Measurements from ENCODE around the gene P2RX5. TPM values are rescaled to one million over a fixed set of nuclear protein-coding genes. Genes with fewer than 3 reads are reported as not detected.

The P2RX5 gene
- total RNA-seq, 1 donor from 2014 or later, result 0.53 TPM

- FAIRE-seq (no peak), DNase-seq (ENCODE audit: low read depth) (no peak)
- TF ChIP-seq, protein P1, sequence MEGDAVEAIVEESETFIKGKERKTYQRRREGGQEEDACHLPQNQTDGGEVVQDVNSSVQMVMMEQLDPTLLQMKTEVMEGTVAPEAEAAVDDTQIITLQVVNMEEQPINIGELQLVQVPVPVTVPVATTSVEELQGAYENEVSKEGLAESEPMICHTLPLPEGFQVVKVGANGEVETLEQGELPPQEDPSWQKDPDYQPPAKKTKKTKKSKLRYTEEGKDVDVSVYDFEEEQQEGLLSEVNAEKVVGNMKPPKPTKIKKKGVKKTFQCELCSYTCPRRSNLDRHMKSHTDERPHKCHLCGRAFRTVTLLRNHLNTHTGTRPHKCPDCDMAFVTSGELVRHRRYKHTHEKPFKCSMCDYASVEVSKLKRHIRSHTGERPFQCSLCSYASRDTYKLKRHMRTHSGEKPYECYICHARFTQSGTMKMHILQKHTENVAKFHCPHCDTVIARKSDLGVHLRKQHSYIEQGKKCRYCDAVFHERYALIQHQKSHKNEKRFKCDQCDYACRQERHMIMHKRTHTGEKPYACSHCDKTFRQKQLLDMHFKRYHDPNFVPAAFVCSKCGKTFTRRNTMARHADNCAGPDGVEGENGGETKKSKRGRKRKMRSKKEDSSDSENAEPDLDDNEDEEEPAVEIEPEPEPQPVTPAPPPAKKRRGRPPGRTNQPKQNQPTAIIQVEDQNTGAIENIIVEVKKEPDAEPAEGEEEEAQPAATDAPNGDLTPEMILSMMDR (IDR thresholded peaks at IDR 0.05; ENCODE audit: insufficient read depth, low read length, severe bottlenecking), result no peak
- H3K36me3 ChIP-seq (ENCODE audit: control insufficient read depth, insufficient read depth, low read length), result peaks cover 26% of the 10 kb centered on the region
- H3K4me3 ChIP-seq (ENCODE audit: low read depth, low read length), result no peak overlapping the region
- no peaks in the 10 kb centered on the region for H3K27me3 ChIP-seq (ENCODE audit: control insufficient read depth, insufficient read depth, low read length)
Measured at GRCh38 chr17:3627769-3628167, 68.2 kb downstream of the P2RX5 start.

GRCh38 chr17:3626831-3627768 lies 68.9 kb downstream of the P2RX5 start:
- Histone ChIP-seq H3K36me3 (ENCODE audit: control insufficient read depth, insufficient read depth, low read length) (peaks cover 24% of the 10 kb centered on the region), H3K27me3 (ENCODE audit: control insufficient read depth, insufficient read depth, low read length) (no peaks in the 10 kb centered on the region), H3K4me3 (ENCODE audit: low read depth, low read length) (no peak overlapping the region)
- TF ChIP-seq, protein P1 (IDR thresholded peaks at IDR 0.05; ENCODE audit: insufficient read depth, low read length, severe bottlenecking), result no peak
- FAIRE-seq (no peak), DNase-seq (ENCODE audit: low read depth) (no peak)

Other genes with a start within 250 kb of the P2RX5 start
- gene SPATA22, start 224.3 kb downstream of the P2RX5 start, total RNA-seq, result not detected in 2 replicates
- not detected in 2 replicates for gene ASPA, start 220.2 kb downstream of the P2RX5 start, total RNA-seq
- 0.79 and 1.2 TPM in 2 replicates for gene TRPV3, start 138.3 kb downstream of the P2RX5 start, total RNA-seq
- gene TRPV1, start 86.7 kb downstream of the P2RX5 start, total RNA-seq, result 1.6 and 2.0 TPM in 2 replicates
- gene SHPK, start 59.9 kb downstream of the P2RX5 start, total RNA-seq, result 7.6 and 9.0 TPM in 2 replicates
- 15.0 and 31.3 TPM in 2 replicates for gene CTNS, start 59.4 kb downstream of the P2RX5 start, total RNA-seq
- 150 and 200 TPM in 2 replicates for gene TAX1BP3, start 27.6 kb downstream of the P2RX5 start, total RNA-seq
- gene EMC6, start 27.3 kb downstream of the P2RX5 start, total RNA-seq, result 21.3 and 26.1 TPM in 2 replicates
- gene HASPIN, start 27.7 kb upstream of the P2RX5 start, total RNA-seq, result 0.53 and 0.64 TPM in 2 replicates
- gene ITGAE, start 105.0 kb upstream of the P2RX5 start, total RNA-seq, result 17.1 and 21.9 TPM in 2 replicates
- 8.2 and 13.7 TPM in 2 replicates for gene NCBP3, start 150.1 kb upstream of the P2RX5 start, total RNA-seq
- gene CAMKK1, start 196.9 kb upstream of the P2RX5 start, total RNA-seq, result 2.7 and 3.4 TPM in 2 replicates
- not detected in 2 replicates for gene P2RX1, start 220.3 kb upstream of the P2RX5 start, total RNA-seq

All from bronchial epithelial cell (primary cell).